Measurements from ENCODE around the gene ANXA10.
A peak's percentile ranks its signal among the peaks of the same experiment; 100 is the strongest.
"Not testable (repeated sequence)": the region's sequence is repeated elsewhere in the genome, so short reads cannot be mapped to it uniquely, and the experiment has no call there.

The ANXA10 gene

GRCh38 chr4:168164045-168164444 lies 71.7 kb downstream of the ANXA10 start:
- no peak for DNase-seq

- no peak for DNase-seq
These were observed 72.7 kb downstream of the ANXA10 start for GRCh38 chr4:168164915-168165548.

DNA sequence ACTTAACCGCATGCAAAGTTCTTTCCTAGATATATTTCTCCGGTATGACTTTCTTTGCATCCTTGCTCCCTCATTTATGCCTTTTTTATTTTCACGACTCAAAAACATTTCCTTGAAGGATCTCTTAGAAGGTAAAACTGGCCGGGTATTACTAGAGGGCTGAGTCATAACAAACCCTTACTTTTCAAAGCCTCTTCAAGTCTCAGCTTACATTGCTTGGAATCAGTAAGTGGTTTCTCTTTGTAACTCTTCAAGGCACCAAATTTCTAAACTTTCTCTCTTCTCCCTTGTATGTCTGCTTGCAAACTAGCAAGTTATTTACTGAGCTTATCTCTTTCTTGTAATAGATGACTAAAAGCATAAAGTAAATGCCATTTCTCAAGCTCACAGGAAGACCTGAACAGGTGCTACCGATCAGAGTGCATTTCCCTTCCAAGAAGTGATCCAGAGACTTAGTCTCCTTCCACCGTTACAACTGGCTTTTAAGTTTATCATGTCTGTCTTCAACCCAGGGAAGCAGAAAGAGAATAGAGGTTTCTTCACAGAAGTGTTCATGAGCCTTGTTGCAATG lies 75.5 kb downstream of the ANXA10 start:
- no peak for DNase-seq

DNA sequence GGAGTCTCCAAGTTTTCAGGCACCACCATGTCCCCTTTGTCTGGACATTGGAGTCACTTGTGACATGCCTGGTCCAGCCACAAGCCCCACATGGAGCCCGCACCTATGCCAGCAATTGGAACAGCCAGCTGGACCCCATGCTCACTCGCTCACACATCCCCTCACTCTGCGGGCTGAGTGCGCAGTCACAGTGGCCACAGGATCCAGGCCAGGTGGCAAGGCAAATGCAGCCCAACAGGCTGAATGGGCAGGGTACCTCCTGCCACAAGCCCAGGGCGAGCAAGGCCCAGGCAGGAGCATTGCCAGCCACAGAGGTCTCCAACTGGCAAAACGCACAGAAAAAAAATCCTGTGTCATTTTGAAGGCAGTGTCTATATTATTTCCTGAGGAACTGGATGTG lies 82.0 kb downstream of the ANXA10 start:
- DNase-seq = no peak

DNA sequence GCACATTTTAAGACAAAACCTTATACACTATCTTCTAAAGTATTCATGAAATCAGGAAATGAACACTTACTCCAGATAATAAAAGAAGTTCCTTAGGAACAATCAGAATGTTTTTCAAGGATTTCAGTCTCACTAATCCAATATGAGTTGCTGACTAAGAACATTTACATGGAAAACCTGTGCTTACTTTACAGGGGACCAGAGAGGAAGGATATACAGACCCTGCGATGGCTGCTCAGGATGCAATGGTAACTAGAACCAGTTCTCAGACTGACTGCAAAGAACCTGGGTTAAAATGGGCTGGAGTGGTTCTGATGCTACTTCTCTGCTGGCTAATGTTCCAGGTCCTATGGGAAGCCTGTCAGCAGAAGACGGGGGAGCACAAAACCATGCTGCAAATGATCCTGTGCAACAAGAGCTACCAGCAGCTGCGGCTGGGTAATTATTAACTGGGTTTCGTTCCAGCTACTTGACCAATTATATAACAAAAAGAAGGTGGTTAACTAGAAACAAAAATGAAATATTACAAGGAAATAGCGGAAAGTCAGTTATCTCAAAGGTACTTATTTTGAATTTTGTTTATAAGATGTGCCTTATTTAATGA lies 85.3 kb downstream of the ANXA10 start:
- no peak for DNase-seq

- DNase-seq = peak in 1 of 2 experiments; percentile 56
These were observed 91.6 kb downstream of the ANXA10 start for GRCh38 chr4:168183717-168184571.

DNA sequence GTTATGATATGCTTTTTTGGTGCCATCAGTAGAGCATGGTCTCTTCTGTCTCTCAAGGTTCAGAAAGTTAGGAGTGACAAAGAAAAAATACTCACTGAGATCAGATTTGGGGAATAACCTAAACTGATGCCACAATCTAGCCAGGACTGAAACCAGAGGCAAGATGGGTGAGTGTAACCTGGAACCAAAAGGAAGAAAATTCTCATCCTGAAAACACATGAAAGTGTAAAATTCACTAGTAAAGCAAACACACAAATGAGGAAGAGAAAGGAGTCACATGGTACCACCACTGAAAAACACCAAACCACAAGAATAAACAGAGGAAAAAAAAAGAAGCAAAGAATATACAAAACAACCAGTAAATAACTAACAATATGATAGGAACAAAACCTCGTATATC lies 96.4 kb downstream of the ANXA10 start:
- DNase-seq = no peak

DNA sequence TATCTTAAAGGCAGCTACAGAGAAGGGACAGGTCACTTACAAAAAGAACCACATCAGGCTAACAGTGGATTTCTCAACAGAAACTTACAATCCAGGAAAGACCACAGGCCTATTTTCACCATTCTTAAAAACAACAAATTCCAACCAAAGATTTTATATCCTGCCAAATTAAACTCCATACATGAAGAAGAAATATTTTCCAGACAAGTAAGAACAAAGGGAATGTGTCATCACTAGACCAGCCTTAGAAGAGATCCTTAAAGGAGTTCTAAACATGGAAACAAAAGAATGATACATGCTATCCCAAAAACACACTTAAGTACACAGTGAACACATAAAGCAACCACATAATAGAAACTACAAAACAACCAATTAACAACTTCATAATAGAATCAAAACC lies 105.6 kb downstream of the ANXA10 start:
- DNase-seq = no peak

DNA sequence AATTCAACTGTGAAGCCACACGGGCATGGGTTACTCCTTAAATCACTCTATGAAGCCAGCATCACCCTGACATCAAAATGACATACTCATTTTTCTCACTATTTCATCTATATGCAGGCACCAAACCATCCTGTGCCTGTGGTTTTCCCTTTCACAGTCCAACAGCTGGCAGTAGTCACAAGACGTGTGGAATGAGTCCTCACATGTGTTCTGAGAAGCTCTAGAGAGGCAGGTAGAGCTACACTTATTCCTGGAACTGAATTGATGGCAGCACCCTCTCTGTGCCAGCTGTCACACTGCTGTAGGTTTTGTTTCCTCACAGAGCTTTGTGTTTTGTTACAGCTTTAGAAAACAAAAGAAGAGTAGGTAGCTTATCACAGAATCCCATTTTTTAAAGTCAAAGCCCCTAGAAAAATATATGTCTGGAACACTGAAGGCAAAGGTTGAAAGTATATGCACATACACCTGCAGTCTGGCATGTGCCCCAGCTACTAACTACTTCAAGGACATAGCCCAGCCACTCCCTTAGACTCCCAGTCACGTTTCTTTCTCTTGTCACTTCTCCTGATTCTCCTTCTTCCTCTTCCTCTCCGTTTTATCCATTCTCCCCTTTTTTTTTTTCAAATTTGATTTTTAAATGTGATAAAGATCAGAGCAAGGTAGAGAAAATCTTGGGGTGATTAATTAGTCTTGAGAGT lies 107.1 kb downstream of the ANXA10 start:
- no peak for DNase-seq

DNA sequence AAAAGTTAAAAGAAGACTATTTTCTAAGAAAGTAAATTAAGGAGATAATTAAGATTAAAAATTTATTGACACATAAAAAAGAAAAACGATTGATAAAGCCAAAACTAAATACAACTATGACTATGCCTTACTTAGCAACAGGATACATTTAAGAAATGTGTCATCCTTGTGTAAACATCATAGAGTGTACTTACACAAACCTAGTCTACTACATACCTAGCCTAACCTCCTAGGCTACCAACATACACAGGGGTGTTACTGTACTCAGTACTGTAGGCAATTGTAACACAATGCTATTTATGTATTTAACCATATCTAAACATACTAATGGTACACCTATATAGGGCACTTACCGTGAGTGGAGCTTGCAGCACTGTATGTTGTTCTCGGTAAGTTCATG lies 108.3 kb downstream of the ANXA10 start:
- no peak for DNase-seq

GRCh38 chr4:168203233-168203911 lies 111.0 kb downstream of the ANXA10 start:
- DNase-seq = no peak

- DNase-seq = no peak
These were observed 116.7 kb downstream of the ANXA10 start for GRCh38 chr4:168208957-168209614.

GRCh38 chr4:168212656-168213055 lies 120.3 kb downstream of the ANXA10 start:
- no peak for DNase-seq

DNA sequence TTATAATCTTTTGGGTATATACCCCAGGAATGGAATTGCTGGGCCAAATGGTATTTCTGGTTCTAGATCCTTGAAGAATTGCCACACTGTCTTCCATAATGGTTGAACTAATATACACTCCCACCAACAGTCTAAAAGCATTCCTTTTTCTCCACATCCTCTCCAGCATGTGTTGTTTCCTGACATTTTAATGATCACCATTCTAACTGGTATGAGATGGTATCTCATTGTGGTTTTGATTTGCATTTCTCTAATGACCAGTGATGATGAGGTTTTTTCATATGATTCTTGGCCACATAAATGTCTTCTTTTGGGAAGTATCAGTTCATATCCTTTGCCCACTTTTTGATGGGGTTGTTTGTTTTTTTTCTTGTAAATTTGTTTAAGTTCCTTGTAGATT lies 121.2 kb downstream of the ANXA10 start:
- not testable (repeated sequence) for DNase-seq

GRCh38 chr4:168218645-168219044 lies 126.3 kb downstream of the ANXA10 start:
- DNase-seq = no peak

DNA sequence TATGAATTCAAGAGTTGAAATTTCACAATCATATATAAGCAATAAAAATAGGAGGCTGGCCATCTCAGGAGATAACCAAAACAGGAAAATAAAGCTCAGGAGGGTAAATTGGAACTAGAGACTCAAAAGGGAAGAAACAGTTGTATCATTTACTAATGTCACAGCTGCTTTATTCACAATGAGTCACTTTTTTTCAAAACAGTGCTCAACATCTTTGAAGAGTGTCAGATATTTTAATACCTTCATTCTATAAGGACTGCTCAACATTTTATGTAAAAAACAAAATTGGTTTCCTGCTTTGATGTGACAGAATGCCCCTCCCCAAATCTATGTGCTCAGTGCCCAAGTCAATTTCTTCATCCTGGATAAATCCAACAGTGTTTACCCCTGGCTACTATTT lies 128.6 kb downstream of the ANXA10 start:
- no peak for DNase-seq

- peak in 1 of 2 experiments; percentile 1 for DNase-seq
These were observed 129.0 kb downstream of the ANXA10 start for GRCh38 chr4:168221301-168221700.
